22Rv1 (cell line): ENCODE results near the gene SLC66A2.

Experiments
- ZFX ChIP-seq: fragments of 450-650 bp; IDR thresholded peaks from 2 replicates; pipeline ENCODE4 v1.6.1; 2017; ENCODE audit warnings: antibody characterized with exemption, borderline replicate concordance
- TF ChIP-seq, protein P1 (sequence below): fragments of 450-650 bp; IDR thresholded peaks from 2 replicates; pipeline ENCODE4 v1.5.1; 2017; ENCODE audit warnings: mild to moderate bottlenecking

DNA sequence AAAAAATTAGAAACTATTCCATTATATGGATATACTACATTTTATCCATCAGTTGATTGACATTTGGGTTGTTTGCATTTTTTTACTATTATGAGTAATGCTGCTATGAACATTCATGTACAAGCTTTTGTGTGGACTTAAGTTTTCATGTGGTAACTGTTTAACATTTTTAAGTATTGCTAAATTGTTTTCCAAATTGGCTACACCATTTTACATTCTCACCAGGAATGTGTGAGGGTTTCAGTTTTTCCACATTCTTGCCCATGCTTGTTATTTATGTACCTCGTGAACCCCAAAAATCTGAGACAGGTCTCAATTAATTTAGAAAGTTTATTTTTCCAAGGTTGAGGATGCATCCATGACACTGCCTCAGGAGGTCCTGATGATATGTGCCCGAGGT is 40.0 kb upstream of the SLC66A2 start:
- TF ChIP-seq, protein P1, sequence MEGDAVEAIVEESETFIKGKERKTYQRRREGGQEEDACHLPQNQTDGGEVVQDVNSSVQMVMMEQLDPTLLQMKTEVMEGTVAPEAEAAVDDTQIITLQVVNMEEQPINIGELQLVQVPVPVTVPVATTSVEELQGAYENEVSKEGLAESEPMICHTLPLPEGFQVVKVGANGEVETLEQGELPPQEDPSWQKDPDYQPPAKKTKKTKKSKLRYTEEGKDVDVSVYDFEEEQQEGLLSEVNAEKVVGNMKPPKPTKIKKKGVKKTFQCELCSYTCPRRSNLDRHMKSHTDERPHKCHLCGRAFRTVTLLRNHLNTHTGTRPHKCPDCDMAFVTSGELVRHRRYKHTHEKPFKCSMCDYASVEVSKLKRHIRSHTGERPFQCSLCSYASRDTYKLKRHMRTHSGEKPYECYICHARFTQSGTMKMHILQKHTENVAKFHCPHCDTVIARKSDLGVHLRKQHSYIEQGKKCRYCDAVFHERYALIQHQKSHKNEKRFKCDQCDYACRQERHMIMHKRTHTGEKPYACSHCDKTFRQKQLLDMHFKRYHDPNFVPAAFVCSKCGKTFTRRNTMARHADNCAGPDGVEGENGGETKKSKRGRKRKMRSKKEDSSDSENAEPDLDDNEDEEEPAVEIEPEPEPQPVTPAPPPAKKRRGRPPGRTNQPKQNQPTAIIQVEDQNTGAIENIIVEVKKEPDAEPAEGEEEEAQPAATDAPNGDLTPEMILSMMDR, result no peak
- no peak for TF ChIP-seq ZFX
